Liver (tissue), 3 donors: Measurements from ENCODE around the gene HPCA.

Experiments
- GABPA ChIP-seq, 2 donors: IDR thresholded peaks in 1 of 2; conservative IDR thresholded peaks in 1 of 2; 2 replicates each; pipeline ENCODE4 v1.6.1; 2016; ENCODE audit warnings: antibody characterized with exemption in 2 of 2, mild to moderate bottlenecking in 1 of 2, moderate library complexity in 1 of 2
- RAD21 ChIP-seq, 2 donors: IDR thresholded peaks; 2 replicates each; pipeline ENCODE4 v1.6.1; 2016; ENCODE audit warnings: antibody characterized with exemption in 2 of 2, mild to moderate bottlenecking in 2 of 2
- RXRA ChIP-seq, 2 donors: IDR thresholded peaks; 2 replicates each; pipeline ENCODE4 v1.6.1; 2017 to 2018; ENCODE audit warnings: antibody characterized with exemption in 2 of 2, mild to moderate bottlenecking in 1 of 2
- YY1 ChIP-seq: IDR thresholded peaks from 2 replicates; pipeline ENCODE4 v1.6.1; 2016; ENCODE audit warnings: antibody characterized with exemption, mild to moderate bottlenecking
- TF ChIP-seq, protein P1 (sequence below): IDR thresholded peaks from 2 replicates; pipeline ENCODE4 v1.6.1; 2016; ENCODE audit warnings: antibody characterized with exemption
- TF ChIP-seq, protein P2 (sequence below): fragments of 150-350 bp; IDR thresholded peaks from 2 replicates; pipeline ENCODE4 v1.5.1; 2017; ENCODE audit warnings: improper control_type of control experiment, low read depth, low read length; ENCODE audit not compliant: missing input control
- donor health status: healthy.
- donor health status: healthy.

GRCh38 chr1:32858136-32858535 is 28.2 kb upstream of the HPCA start:
- TF ChIP-seq, protein P1, sequence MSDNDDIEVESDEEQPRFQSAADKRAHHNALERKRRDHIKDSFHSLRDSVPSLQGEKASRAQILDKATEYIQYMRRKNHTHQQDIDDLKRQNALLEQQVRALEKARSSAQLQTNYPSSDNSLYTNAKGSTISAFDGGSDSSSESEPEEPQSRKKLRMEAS = no peak
- TF ChIP-seq, protein P2, sequence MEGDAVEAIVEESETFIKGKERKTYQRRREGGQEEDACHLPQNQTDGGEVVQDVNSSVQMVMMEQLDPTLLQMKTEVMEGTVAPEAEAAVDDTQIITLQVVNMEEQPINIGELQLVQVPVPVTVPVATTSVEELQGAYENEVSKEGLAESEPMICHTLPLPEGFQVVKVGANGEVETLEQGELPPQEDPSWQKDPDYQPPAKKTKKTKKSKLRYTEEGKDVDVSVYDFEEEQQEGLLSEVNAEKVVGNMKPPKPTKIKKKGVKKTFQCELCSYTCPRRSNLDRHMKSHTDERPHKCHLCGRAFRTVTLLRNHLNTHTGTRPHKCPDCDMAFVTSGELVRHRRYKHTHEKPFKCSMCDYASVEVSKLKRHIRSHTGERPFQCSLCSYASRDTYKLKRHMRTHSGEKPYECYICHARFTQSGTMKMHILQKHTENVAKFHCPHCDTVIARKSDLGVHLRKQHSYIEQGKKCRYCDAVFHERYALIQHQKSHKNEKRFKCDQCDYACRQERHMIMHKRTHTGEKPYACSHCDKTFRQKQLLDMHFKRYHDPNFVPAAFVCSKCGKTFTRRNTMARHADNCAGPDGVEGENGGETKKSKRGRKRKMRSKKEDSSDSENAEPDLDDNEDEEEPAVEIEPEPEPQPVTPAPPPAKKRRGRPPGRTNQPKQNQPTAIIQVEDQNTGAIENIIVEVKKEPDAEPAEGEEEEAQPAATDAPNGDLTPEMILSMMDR = no peak
- TF ChIP-seq YY1 = no peak
- TF ChIP-seq RAD21 (IDR thresholded peaks at IDR 0.05) = no peak
- TF ChIP-seq GABPA (IDR thresholded peaks at IDR 0.05 in 1 of 2, conservative IDR thresholded peaks at IDR 0.05 in 1 of 2) = no peak
- no peak for TF ChIP-seq RXRA (IDR thresholded peaks at IDR 0.05)
